Measurements from ENCODE around the gene RPS4Y1.
A peak's percentile ranks its signal among the peaks of the same experiment; 100 is the strongest.
"Not testable (repeated sequence)": the region's sequence is repeated elsewhere in the genome, so short reads cannot be mapped to it uniquely, and the experiment has no call there.

RPS4Y1 gene

GRCh38 chrY:2841471-2841893, at the start of gene RPS4Y1:
RPS4Y1 (plus strand) TSS chrY:2841602; CDS start chrY:2841625, 23 bp downstream.
- DNase-seq (ENCODE audit: low spot score): peak; percentile 71

- DNase-seq (ENCODE audit: low spot score): no peak
Observed at GRCh38 chrY:2796977-2797523, 44.4 kb upstream of the RPS4Y1 start.

GRCh38 chrY:2797991-2798390, 43.4 kb upstream of the RPS4Y1 start:
- no peak for DNase-seq (ENCODE audit: low spot score)

GRCh38 chrY:2800246-2800645, 41.2 kb upstream of the RPS4Y1 start:
- DNase-seq (ENCODE audit: low spot score): no peak

GRCh38 chrY:2817146-2817896, 24.1 kb upstream of the RPS4Y1 start:
- not testable (repeated sequence) for DNase-seq (ENCODE audit: low spot score)

- DNase-seq (ENCODE audit: low spot score): no peak
Observed at GRCh38 chrY:2824471-2824870, 16.9 kb upstream of the RPS4Y1 start.

GRCh38 chrY:2828497-2828896, 12.9 kb upstream of the RPS4Y1 start:
- no peak for DNase-seq (ENCODE audit: low spot score)

- DNase-seq (ENCODE audit: low spot score): no peak
Observed at GRCh38 chrY:2835230-2835629, 6.2 kb upstream of the RPS4Y1 start.

- DNase-seq (ENCODE audit: low spot score): no peak
Observed at GRCh38 chrY:2837078-2837477, 4.3 kb upstream of the RPS4Y1 start.

- DNase-seq (ENCODE audit: low spot score): no peak
Observed at GRCh38 chrY:2837932-2838331, 3.5 kb upstream of the RPS4Y1 start.

- DNase-seq (ENCODE audit: low spot score): no peak
Observed at GRCh38 chrY:2846791-2847190, 5.4 kb downstream of the RPS4Y1 start.

- DNase-seq (ENCODE audit: low spot score): no peak
Observed at GRCh38 chrY:2848384-2848783, 7.0 kb downstream of the RPS4Y1 start.

- no peak for DNase-seq (ENCODE audit: low spot score)
Observed at GRCh38 chrY:2849368-2849767, 8.0 kb downstream of the RPS4Y1 start.

GRCh38 chrY:2854145-2854774, 12.9 kb downstream of the RPS4Y1 start:
- DNase-seq (ENCODE audit: low spot score): no peak

GRCh38 chrY:2857068-2857467, 15.7 kb downstream of the RPS4Y1 start:
- peak; percentile 2 for DNase-seq (ENCODE audit: low spot score)

GRCh38 chrY:2857686-2858085, 16.3 kb downstream of the RPS4Y1 start:
- DNase-seq (ENCODE audit: low spot score): no peak

GRCh38 chrY:2859782-2860181, 18.4 kb downstream of the RPS4Y1 start:
- no peak for DNase-seq (ENCODE audit: low spot score)

- DNase-seq (ENCODE audit: low spot score): no peak
Observed at GRCh38 chrY:2860511-2860910, 19.1 kb downstream of the RPS4Y1 start.

GRCh38 chrY:2866581-2866980, 25.2 kb downstream of the RPS4Y1 start:
- no peak for DNase-seq (ENCODE audit: low spot score)

GRCh38 chrY:2867469-2867868, 26.1 kb downstream of the RPS4Y1 start:
- DNase-seq (ENCODE audit: low spot score): no peak

- DNase-seq (ENCODE audit: low spot score): no peak
Observed at GRCh38 chrY:2868035-2868607, 26.7 kb downstream of the RPS4Y1 start.

GRCh38 chrY:2872234-2872633, 30.8 kb downstream of the RPS4Y1 start:
- DNase-seq (ENCODE audit: low spot score): not testable (repeated sequence)

GRCh38 chrY:2874211-2874610, 32.8 kb downstream of the RPS4Y1 start:
- no peak for DNase-seq (ENCODE audit: low spot score)
